Measurements from ENCODE around the gene PCARE. TPM values are rescaled to one million over a fixed set of nuclear protein-coding genes. Genes with fewer than 3 reads are reported as not detected.

Gene PCARE
- total RNA-seq, 1 experiment from 2014 or later = not detected

DNA sequence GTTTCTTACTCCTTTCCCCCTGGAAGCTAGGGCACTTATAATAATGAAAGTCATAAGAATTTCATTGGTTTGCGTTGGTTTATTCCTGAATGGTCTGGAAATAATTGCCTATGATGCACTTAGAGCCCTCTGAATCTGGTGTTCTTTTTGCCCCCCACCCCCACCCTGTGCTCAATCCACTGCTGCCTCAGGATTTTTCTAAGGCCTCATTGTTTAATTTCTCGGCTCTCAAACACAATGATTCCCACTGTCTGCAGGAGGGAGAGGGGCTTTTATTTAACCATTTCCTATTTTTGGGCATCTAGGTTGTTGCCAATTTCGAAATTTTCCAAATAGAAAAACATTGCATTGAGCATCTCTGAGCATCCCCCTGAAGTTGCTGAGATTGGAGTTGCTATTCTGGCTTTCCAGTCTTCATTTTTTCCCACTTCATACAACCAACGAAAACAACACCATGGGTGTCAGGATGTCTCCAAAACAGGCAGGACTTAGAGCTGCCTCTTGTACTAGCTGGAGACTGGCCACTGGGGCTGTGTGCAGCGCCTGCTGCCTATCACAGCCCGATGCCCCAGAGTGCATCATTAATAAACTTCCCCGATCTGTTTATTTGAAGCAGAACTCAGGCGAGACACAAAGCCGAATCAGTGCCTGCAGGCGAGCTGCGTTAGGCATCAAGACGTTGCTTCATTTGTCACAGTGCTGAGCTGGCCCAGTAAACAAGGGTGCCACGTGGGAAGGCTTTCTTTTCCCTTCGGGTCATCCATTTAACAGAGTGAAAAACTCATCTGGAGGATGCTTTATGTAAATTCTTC is 1.8 kb upstream of the PCARE start:
- no peak for DNase-seq (ENCODE audit: low read depth, low spot score)
- Histone ChIP-seq H3K4me3 (ENCODE audit: low read depth in 2 of 2, low read length in 2 of 2) (no peak overlapping the region), H3K4me1 (ENCODE audit: control insufficient read depth, insufficient read depth, low read length) (no peaks in the 10 kb centered on the region), H3K36me3 (ENCODE audit: control insufficient read depth, insufficient read depth, low read length) (no peaks in the 10 kb centered on the region), H3K9me3 (ENCODE audit: control insufficient read depth, insufficient read depth, low read depth, low read length) (peaks cover 5% of the 10 kb centered on the region; the same call in 1 of the 2 replicates), H3K27ac (ENCODE audit: low read length) (no peak overlapping the region), H3K27me3 (ENCODE audit: control insufficient read depth, insufficient read depth, low read length) (no peaks in the 10 kb centered on the region)
- in situ Hi-C loops (cut with HindIII; ENCODE audit: low pct_unique_long_range_greater_than_20kb, low sequenced_read_pairs) = no loop called here
- TF ChIP-seq, protein P1, sequence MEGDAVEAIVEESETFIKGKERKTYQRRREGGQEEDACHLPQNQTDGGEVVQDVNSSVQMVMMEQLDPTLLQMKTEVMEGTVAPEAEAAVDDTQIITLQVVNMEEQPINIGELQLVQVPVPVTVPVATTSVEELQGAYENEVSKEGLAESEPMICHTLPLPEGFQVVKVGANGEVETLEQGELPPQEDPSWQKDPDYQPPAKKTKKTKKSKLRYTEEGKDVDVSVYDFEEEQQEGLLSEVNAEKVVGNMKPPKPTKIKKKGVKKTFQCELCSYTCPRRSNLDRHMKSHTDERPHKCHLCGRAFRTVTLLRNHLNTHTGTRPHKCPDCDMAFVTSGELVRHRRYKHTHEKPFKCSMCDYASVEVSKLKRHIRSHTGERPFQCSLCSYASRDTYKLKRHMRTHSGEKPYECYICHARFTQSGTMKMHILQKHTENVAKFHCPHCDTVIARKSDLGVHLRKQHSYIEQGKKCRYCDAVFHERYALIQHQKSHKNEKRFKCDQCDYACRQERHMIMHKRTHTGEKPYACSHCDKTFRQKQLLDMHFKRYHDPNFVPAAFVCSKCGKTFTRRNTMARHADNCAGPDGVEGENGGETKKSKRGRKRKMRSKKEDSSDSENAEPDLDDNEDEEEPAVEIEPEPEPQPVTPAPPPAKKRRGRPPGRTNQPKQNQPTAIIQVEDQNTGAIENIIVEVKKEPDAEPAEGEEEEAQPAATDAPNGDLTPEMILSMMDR (IDR thresholded peaks at IDR 0.05) = no peak
- TF ChIP-seq SIN3A (IDR thresholded peaks at IDR 0.05; ENCODE audit: borderline replicate concordance, insufficient read depth, low read depth, low read length) (no peak), REST (IDR thresholded peaks at IDR 0.05; ENCODE audit: insufficient read depth in 1 of 2, low read depth in 2 of 2, low read length in 1 of 2) (no peak), TCF7L2 (IDR thresholded peaks at IDR 0.05; ENCODE audit: low read depth, low read length) (no peak), POLR2AphosphoS5 (IDR thresholded peaks at IDR 0.05; ENCODE audit: low read depth, low read length) (no peak)
- BruUV-seq (replicated peaks) = no TSS peak
- no peak for ATAC-seq
- ChIA-PET CTCF (no interaction called here), POLR2A (no interaction called here)
- intact Hi-C loops (cut with micrococcal nuclease; ENCODE audit: unreplicated experiment) = no loop called here

- Histone ChIP-seq H3K4me1 (ENCODE audit: control insufficient read depth, insufficient read depth, low read length) (no peaks in the 10 kb centered on the region), H3K9me3 (ENCODE audit: control insufficient read depth, insufficient read depth, low read depth, low read length) (no peaks in the 10 kb centered on the region), H3K27ac (ENCODE audit: low read length) (no peak overlapping the region), H3K4me3 (ENCODE audit: low read depth in 2 of 2, low read length in 2 of 2) (no peak overlapping the region), H3K36me3 (ENCODE audit: control insufficient read depth, insufficient read depth, low read length) (no peaks in the 10 kb centered on the region), H3K27me3 (ENCODE audit: control insufficient read depth, insufficient read depth, low read length) (no peaks in the 10 kb centered on the region)
- ChIA-PET POLR2A (no interaction called here), CTCF (no interaction called here)
- in situ Hi-C loops (cut with HindIII; ENCODE audit: low pct_unique_long_range_greater_than_20kb, low sequenced_read_pairs) (no loop called here), intact Hi-C loops (cut with micrococcal nuclease; ENCODE audit: unreplicated experiment) (no loop called here)
- no peak for TF ChIP-seq SIN3A (IDR thresholded peaks at IDR 0.05; ENCODE audit: borderline replicate concordance, insufficient read depth, low read depth, low read length)
- TF ChIP-seq REST (IDR thresholded peaks at IDR 0.05; ENCODE audit: insufficient read depth in 1 of 2, low read depth in 2 of 2, low read length in 1 of 2) = no peak
- TF ChIP-seq TCF7L2 (IDR thresholded peaks at IDR 0.05; ENCODE audit: low read depth, low read length) = no peak
- TF ChIP-seq, protein P1 (IDR thresholded peaks at IDR 0.05) = no peak
- no peak for TF ChIP-seq POLR2AphosphoS5 (IDR thresholded peaks at IDR 0.05; ENCODE audit: low read depth, low read length)
- no TSS peak for BruUV-seq (replicated peaks)
- DNase-seq (ENCODE audit: low read depth, low spot score) (no peak), ATAC-seq (no peak)
These were observed 390 bp downstream of the PCARE start for GRCh38 chr2:29073933-29074332.
